Measurements from ENCODE around the gene TNRC6A. TPM values are rescaled to one million over a fixed set of nuclear protein-coding genes. Genes with fewer than 3 reads are reported as not detected.
"Not testable (repeated sequence)": the region's sequence is repeated elsewhere in the genome, so short reads cannot be mapped to it uniquely, and the experiment has no call there.

The TNRC6A gene
- total RNA-seq, 1 experiment from 2014 or later: 41.6 TPM

DNA sequence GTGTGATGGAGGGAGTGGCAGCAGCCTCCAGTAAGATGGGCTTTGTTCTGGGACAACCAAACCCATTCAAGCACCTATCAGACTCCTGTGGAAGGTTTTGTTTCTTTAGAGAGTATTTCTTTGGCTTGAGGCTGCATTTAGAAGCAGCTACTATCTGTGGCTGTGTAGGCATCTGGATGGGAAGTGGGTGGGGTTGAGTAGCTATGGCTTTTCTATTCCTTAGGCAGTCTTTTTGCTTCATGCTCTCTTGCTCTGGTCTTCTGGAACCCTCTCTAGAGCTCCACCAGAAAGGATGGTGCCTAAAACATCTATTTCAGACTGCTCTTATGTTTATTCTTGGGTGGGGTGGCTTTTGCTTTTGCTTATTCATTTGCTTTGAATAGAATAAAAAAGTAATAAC is 19.9 kb downstream of the TNRC6A start:
- no peak for DNase-seq (ENCODE audit: unreplicated experiment)
- CTCF ChIA-PET: interaction anchor here (0.9 to 2.2 kb wide), 6 partner anchors 9 to 232 kb away, joined by 3 to 7 read pairs (median 4); no protein-coding TSS in a partner anchor
- Mint-ChIP-seq H3K9me3 (ENCODE audit: unreplicated experiment) (no peaks in the 10 kb centered on the region), H3K27ac (ENCODE audit: low read depth, unreplicated experiment) (peak overlapping the region; percentile 96), H3K4me1 (ENCODE audit: insufficient read depth, unreplicated experiment) (peaks cover 57% of the 10 kb centered on the region), H3K27me3 (ENCODE audit: insufficient read depth, unreplicated experiment) (no peaks in the 10 kb centered on the region), H3K36me3 (ENCODE audit: insufficient read depth, unreplicated experiment) (peaks cover 26% of the 10 kb centered on the region), H3K4me3 (ENCODE audit: unreplicated experiment) (no peak overlapping the region)
- intact Hi-C loops (cut with micrococcal nuclease): no loop called here
- BruUV-seq (replicated peaks): no TSS peak
- POLR2A ChIA-PET: interaction anchor here (0.6 to 2.1 kb wide), 6 partner anchors 9 to 232 kb away, joined by 3 to 19 read pairs (median 12); partner anchors contain the start of gene TNRC6A
- TF ChIP-seq, protein P1, sequence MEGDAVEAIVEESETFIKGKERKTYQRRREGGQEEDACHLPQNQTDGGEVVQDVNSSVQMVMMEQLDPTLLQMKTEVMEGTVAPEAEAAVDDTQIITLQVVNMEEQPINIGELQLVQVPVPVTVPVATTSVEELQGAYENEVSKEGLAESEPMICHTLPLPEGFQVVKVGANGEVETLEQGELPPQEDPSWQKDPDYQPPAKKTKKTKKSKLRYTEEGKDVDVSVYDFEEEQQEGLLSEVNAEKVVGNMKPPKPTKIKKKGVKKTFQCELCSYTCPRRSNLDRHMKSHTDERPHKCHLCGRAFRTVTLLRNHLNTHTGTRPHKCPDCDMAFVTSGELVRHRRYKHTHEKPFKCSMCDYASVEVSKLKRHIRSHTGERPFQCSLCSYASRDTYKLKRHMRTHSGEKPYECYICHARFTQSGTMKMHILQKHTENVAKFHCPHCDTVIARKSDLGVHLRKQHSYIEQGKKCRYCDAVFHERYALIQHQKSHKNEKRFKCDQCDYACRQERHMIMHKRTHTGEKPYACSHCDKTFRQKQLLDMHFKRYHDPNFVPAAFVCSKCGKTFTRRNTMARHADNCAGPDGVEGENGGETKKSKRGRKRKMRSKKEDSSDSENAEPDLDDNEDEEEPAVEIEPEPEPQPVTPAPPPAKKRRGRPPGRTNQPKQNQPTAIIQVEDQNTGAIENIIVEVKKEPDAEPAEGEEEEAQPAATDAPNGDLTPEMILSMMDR (IDR thresholded peaks at IDR 0.05; ENCODE audit: unreplicated experiment): no peak

DNA sequence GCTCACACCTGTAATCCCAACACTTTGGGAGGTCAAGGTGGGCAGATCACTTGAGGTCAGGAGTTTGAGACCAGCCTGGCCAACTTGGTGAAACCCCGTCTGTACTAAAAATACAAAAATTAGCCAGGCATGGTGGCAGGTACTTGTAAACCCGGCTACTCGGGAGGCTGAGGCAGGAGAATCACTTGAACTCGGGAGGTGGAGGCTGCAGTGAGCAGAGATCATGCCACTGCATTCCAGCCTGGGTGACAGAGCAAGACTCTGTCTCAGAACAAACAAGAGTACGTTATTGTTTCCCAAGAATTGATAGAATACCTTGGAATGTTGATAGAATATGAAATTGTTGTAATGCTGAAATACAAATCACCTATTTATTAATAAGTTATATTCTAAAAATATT is 20.4 kb downstream of the TNRC6A start:
- DNase-seq (ENCODE audit: unreplicated experiment); H3K27ac Mint-ChIP-seq (ENCODE audit: low read depth, unreplicated experiment); H3K27me3 Mint-ChIP-seq (ENCODE audit: insufficient read depth, unreplicated experiment); intact Hi-C loops (cut with micrococcal nuclease); BruUV-seq (replicated peaks); H3K9me3 Mint-ChIP-seq (ENCODE audit: unreplicated experiment); H3K4me3 Mint-ChIP-seq (ENCODE audit: unreplicated experiment): not testable (repeated sequence)
- ChIA-PET CTCF (interaction anchor here (0.6 to 2.2 kb wide), 3 partner anchors 12 to 233 kb away, joined by 3 to 7 read pairs (median 4); no protein-coding TSS in a partner anchor), POLR2A (interaction anchor here (1.2 kb wide), 1 partner anchor 68 kb away, joined by 3 read pairs; no protein-coding TSS in a partner anchor)
- peaks cover 26% of the 10 kb centered on the region for H3K36me3 Mint-ChIP-seq (ENCODE audit: insufficient read depth, unreplicated experiment)
- peaks cover 55% of the 10 kb centered on the region for H3K4me1 Mint-ChIP-seq (ENCODE audit: insufficient read depth, unreplicated experiment)

DNA sequence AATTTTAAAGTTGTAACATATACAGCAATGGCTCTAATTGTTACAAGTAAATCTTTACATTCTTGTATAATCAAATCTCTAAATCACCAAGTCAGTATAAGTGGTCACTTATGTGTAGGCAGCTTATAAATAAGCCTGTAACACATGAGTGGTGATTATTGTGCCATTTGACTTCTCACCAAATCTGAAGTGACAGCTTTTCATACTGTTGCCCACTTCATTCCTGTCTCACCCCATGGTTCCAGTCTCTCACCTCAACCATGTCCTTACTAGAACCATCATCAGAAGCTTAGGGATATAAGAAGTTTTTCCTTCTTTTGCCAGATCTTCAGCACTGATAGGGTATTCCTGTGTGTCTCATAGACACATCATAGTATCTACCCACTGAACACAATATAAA is 23.5 kb downstream of the TNRC6A start:
- Mint-ChIP-seq H3K27ac (ENCODE audit: low read depth, unreplicated experiment) (no peak overlapping the region), H3K9me3 (ENCODE audit: unreplicated experiment) (no peaks in the 10 kb centered on the region), H3K4me3 (ENCODE audit: unreplicated experiment) (no peak overlapping the region), H3K36me3 (ENCODE audit: insufficient read depth, unreplicated experiment) (peaks cover 26% of the 10 kb centered on the region), H3K27me3 (ENCODE audit: insufficient read depth, unreplicated experiment) (no peaks in the 10 kb centered on the region), H3K4me1 (ENCODE audit: insufficient read depth, unreplicated experiment) (peaks cover 31% of the 10 kb centered on the region)
- CTCF ChIA-PET: interaction anchor here (1.4 kb wide), 1 partner anchor 48 kb away, joined by 6 read pairs; no protein-coding TSS in a partner anchor
- POLR2A ChIA-PET: interaction anchor here (1.0 kb wide), 1 partner anchor 11 kb away, joined by 3 read pairs; no protein-coding TSS in a partner anchor
- DNase-seq (ENCODE audit: unreplicated experiment): no peak
- no TSS peak for BruUV-seq (replicated peaks)
- TF ChIP-seq, protein P1 (IDR thresholded peaks at IDR 0.05; ENCODE audit: unreplicated experiment): no peak
- intact Hi-C loops (cut with micrococcal nuclease): no loop called here

DNA sequence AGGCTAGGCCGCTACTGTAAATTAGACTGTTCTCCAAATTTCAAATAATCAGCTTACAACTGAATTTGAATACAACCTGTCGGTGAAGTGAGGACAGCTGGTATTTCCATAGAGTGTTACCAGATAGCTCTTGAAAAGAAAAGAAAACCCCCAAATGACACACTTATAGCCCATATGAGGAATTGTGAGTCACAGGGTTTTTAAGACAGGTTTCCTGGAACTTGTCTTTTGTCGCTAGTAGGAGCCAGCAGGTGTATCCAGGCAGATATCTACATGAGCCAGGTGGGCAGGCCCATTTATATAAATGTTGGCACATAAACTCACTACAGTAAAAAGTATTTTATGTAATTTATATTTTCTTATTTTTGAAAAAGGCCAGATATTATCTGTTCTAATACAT is 24.0 kb downstream of the TNRC6A start:
- ChIA-PET CTCF (interaction anchor here (0.6 to 1.4 kb wide), 2 partner anchors 47 to 80 kb away, joined by 5 to 6 read pairs; no protein-coding TSS in a partner anchor), POLR2A (interaction anchor here (1.0 kb wide), 1 partner anchor 12 kb away, joined by 3 read pairs; no protein-coding TSS in a partner anchor)
- TF ChIP-seq, protein P1 (IDR thresholded peaks at IDR 0.05; ENCODE audit: unreplicated experiment): no peak
- DNase-seq (ENCODE audit: unreplicated experiment): no peak
- no peaks in the 10 kb centered on the region for H3K9me3 Mint-ChIP-seq (ENCODE audit: unreplicated experiment)
- H3K36me3 Mint-ChIP-seq (ENCODE audit: insufficient read depth, unreplicated experiment): peaks cover 26% of the 10 kb centered on the region
- no TSS peak for BruUV-seq (replicated peaks)
- H3K4me3 Mint-ChIP-seq (ENCODE audit: unreplicated experiment): no peak overlapping the region
- intact Hi-C loops (cut with micrococcal nuclease): no loop called here
- no peak overlapping the region for H3K27ac Mint-ChIP-seq (ENCODE audit: low read depth, unreplicated experiment)
- H3K4me1 Mint-ChIP-seq (ENCODE audit: insufficient read depth, unreplicated experiment): peaks cover 27% of the 10 kb centered on the region
- no peaks in the 10 kb centered on the region for H3K27me3 Mint-ChIP-seq (ENCODE audit: insufficient read depth, unreplicated experiment)

Data from MCF 10A (cell line).